NCI-H345 (cell line): ENCODE data around the gene SS18L1.

Experiments
- DNase-seq: peaks from one replicate; lab custom pipeline; 2025; lab: John Stamatoyannopoulos, UW

Gene SS18L1

DNA sequence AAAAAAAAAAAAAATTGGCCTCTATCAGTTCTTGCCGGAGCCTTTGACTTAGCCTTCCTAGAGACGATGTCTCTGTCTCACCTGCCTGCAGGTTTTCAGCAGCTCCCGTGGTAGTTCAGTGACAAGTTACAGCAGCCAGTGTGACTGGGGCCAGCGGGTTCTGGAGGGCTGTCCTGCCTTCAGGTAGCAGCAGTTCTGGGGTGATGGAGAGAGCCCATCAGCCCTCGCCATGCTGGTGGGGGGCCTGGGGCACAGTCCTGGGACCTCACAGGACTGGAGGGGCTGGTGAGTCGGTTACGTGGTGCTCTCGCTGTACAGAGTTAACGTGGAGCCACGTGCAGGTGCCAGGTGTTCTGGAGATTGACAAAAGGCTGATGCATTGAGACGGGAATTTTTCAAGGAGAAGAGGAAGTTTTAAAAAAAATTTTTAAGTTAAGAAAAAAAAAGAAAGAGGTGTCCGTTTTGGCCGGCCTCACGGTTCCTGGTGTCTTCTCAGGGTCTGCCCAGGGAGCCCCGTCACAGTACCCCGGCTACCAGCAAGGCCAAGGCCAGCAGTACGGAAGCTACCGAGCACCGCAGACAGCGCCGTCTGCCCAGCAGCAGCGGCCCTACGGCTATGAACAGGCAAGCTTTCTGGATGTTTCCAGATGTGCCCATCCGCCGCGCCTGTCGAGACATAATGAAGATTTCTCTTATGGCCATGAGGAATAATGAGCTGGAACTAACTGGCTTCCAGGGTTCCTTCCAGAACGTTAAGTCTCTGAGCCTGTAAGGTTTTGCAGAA lies 30.6 kb downstream of the SS18L1 start:
- no peak for DNase-seq

- DNase-seq, result no peak
Measured at GRCh38 chr20:62174870-62175624, 31.5 kb downstream of the SS18L1 start.

GRCh38 chr20:62175711-62176110 lies 32.1 kb downstream of the SS18L1 start:
- DNase-seq, result no peak

GRCh38 chr20:62176866-62177265 lies 33.3 kb downstream of the SS18L1 start:
- no peak for DNase-seq

DNA sequence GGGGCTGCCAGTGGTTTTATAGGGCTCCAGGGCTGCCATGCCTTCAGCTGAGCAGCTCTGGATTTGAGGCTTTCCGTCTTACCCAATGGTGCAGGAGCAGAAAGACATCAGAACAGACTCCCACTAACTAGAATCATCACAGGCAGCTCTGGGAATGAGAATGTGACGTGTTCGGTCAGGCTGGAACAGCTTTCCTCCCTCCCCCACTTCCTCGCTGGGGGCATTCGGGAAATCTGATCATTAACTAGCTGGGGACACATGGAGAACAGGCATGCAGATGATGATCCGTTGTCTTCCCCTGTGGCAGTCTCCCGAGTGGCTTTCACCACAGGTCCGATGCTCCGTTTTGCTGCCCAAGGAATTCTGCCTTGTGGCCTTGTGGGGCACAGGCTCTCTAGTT lies 33.7 kb downstream of the SS18L1 start:
- no peak for DNase-seq

DNA sequence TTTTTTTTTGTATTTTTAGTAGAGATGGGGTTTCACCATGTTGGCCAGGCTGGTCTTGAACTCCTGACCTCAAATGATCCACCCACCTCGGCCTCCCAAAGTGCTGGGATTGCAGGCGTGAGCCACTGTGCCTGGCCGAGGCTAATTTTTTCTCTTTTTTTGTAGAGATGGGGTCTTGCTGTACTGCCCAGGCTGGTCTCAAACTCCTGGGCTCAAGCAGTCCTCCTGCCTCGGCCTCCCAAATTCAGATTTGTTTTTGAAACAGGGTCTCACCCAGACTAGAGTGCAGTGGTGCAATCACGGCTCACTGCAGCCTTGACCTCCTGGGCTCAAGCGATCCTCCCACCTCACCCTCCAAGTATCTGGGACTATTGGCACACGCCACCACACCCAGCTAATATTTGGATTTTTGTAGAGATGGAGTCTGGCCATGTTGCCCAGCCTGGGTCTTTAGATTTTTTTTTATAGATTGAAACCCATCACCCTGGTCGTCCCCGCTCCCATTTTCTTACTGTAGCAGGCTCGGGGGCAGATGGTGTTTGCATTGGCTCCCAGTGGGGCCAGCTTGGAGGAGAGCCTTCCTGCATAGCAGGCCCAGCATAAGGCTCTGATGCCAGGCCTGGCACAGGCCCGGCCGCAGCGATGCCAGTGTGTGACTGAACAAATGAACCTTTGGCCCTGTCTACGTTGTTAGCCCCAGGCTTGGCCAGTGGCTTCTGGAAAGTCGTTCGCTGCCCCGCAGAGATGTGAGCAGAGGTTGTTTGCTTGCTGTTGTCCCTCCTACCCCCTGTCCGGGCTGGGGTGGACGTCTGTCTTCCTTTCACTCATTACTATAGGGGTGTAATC lies 35.0 kb downstream of the SS18L1 start:
- no peak for DNase-seq

- no peak for DNase-seq
Measured at GRCh38 chr20:62179162-62179504, 35.6 kb downstream of the SS18L1 start.

DNA sequence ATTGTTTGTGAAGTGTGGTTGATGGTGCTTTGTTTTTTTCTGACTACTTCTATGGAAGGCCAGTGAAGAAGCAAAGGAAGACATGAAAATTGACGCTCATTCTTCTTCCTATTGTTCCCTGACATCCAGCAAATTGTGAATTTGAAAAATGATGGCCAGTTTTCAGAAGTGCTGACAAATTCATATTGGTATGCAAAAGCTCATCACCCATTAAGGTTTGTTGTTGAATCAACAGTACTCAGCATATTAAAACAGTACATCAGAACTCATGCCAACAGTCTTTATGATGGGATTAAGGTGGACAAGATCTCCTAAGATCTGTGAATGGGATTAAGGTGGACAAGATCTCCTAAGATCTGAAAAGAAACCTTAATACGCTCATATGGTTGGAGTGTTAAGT lies 38.2 kb downstream of the SS18L1 start:
- no peak for DNase-seq

- peak; percentile 98 for DNase-seq
Measured at GRCh38 chr20:62182469-62183425, 39.2 kb downstream of the SS18L1 start, which contains the start of gene MTG2. TSS of gene MTG2 (plus strand) at chr20:62183028. CDS start at chr20:62193421, 10,393 bp downstream.

- DNase-seq, result no peak
Measured at GRCh38 chr20:62183426-62184142, 40.0 kb downstream of the SS18L1 start.

- DNase-seq, result no peak
Measured at GRCh38 chr20:62186096-62186426, 42.5 kb downstream of the SS18L1 start.

DNA sequence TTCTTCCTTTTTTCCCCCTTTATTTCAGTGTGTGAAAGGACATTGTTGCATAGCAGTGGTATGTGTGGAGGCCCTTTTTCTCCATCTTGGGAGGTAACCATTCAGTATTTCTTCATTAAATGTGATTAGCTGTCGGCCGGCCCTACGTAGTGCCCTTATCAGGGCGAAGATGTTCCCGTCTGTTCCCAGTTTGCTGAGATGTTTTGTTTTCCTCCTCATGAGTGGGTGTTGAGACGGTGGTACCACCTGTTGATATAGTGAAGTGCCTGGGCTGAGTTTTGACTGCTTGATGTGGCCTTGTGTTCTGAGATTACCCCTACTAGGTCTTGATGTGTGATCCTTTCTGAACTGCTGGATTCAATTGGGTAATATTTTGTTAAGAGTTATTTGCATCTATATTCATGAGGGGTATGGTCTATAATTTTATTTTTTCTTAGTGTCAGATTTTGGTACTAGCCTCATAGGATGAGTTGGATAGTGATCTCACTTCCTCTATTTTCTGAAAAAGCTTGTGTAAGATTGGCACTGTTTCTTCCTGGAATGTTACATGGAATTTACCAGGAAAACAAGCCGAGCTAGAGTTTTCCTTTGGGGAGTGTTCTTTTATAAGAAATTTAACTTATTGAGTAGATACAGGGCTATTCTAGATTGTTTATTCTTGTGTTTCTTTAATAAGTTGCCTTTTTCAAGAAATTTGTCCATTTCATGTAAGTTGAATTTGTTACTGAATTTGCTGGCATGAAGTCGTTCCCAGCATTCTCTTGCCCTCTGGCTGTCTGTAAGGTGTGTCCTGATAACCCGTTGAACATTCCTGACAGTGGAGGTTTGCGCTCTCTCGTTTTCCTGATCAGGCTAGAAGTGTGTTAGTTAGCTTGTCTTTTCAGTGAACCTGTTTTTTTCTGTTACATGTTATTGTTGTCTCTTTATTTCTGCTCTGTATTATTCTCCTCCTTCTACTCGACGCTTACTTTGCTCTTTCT lies 43.6 kb downstream of the SS18L1 start:
- no peak for DNase-seq

DNA sequence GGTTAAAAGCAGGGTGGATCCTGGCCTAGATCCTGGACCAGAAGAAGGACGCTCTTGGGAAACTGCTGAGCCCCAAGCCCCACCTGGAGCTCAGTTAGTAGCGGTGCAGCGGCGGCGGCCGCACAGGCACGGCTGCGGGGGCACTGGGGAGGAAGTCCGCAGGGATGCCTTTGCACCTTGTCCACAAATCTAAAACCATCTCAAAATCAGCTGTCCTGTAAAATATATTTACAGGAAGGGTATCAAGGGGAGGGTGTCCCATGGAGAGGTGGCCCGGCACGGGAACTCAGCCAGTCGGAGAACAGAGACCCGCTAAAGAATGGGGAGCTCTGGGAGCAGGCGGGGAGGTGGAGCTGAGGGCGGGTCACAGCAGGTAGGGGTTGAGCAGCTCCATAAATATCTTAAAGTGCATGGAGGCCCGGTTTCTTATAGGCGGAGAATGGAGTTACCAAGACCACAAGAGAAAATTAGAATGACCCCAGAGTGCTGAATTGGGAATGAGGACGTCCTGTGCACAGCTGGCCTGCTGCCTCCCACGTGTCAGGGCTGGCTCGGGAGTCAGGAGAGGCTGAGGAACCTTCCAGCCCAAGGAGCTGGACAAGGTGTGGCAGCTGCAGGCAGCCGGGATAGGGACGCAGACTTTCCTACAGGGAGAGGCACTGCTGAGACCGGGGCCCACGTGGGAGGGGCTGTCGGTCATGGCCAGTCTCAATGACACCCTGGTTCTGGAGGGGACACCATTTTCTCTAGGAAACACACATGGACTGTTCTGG lies 47.3 kb downstream of the SS18L1 start:
- no peak for DNase-seq

DNA sequence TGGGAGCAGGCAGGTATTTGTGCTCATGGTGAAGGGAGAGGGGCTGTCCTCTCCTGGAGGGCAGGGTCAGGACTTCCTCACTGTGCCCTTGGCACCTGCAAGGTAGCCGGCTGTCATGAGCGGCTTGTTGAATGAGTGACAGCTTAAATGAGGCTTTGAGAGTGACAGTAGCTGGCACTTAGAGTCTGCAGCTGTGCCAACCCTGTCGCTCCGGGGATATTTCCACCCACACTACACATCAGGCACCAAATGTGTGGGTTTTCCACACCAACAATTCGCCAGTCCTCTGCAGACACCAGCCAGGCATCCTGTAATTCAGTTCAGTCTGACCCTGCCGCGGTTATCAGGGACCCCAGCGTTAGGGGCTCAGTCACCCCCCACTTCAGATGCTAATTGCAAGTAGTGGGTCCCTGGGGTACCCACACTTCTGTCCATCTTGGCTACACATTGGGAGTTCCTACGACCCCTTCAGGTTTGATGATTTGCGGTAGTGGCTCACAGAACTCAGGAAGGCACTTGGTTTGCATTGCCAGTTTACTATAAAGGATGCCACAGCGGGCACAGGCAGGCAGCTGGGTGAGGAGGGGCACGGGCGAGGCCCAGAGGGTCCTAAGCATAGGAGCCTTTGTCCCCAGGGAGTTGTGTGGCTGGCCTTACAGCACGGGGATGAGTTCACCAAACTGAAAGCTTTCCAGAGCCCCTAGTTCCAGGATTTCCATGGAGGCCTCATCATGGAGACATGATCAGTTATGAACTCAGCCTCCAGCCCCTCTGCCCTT lies 48.4 kb downstream of the SS18L1 start:
- DNase-seq, result peak; percentile 38

GRCh38 chr20:62192635-62193034 lies 49.1 kb downstream of the SS18L1 start:
- no peak for DNase-seq

- DNase-seq, result no peak
Measured at GRCh38 chr20:62193079-62194025, 49.8 kb downstream of the SS18L1 start.

- no peak for DNase-seq
Measured at GRCh38 chr20:62195075-62195405, 51.5 kb downstream of the SS18L1 start.
